Activated naive CD4-positive, alpha-beta T cell treated with anti-CD3 and anti-CD28 coated beads, Interleukin-2, amount 50 U/mL, for 72 hours (primary cell): ENCODE data around the gene BACH2. TPM values are rescaled to one million over a fixed set of nuclear protein-coding genes. Genes with fewer than 3 reads are reported as not detected.
"Not testable (repeated sequence)": the region's sequence is repeated elsewhere in the genome, so short reads cannot be mapped to it uniquely, and the experiment has no call there.

ENCODE experiments used
- ATAC-seq, 2 donors: fragments of 150-1000 bp; cut with Tn5 transposase; 2 replicates each; pipeline ENCODE4 v1.10.0; 2021; ENCODE audit warnings: mild to moderate bottlenecking in 2 of 2, moderate library complexity in 2 of 2
- DNase-seq, 2 donors: peaks; one replicate each; pipeline ENCODE4 v3.0.0; 2021 to 2022; ENCODE audit warnings: low spot score in 2 of 2
- H3K27ac Mint-ChIP-seq, 2 donors: one replicate each; pipeline ENCODE4 v1.8.0; 2022; ENCODE audit warnings: mild to moderate bottlenecking in 2 of 2, mixed read lengths in 2 of 2
- H3K36me3 Mint-ChIP-seq, 2 donors: one replicate each; pipeline ENCODE4 v1.8.0; 2022; ENCODE audit warnings: mixed read lengths in 2 of 2
- H3K9me3 Mint-ChIP-seq, 2 donors: one replicate each; pipeline ENCODE4 v1.8.0; 2022; ENCODE audit warnings: mixed read lengths in 2 of 2
- total RNA-seq, 2 donors: library from RNA; stranded (reverse); gene quantifications; one replicate each; pipeline ENCODE4 v1.2.3, GENCODE V29; 2022

The BACH2 gene
- total RNA-seq, 2 donors from 2014 or later: 48.7 to 90.8 TPM

DNA sequence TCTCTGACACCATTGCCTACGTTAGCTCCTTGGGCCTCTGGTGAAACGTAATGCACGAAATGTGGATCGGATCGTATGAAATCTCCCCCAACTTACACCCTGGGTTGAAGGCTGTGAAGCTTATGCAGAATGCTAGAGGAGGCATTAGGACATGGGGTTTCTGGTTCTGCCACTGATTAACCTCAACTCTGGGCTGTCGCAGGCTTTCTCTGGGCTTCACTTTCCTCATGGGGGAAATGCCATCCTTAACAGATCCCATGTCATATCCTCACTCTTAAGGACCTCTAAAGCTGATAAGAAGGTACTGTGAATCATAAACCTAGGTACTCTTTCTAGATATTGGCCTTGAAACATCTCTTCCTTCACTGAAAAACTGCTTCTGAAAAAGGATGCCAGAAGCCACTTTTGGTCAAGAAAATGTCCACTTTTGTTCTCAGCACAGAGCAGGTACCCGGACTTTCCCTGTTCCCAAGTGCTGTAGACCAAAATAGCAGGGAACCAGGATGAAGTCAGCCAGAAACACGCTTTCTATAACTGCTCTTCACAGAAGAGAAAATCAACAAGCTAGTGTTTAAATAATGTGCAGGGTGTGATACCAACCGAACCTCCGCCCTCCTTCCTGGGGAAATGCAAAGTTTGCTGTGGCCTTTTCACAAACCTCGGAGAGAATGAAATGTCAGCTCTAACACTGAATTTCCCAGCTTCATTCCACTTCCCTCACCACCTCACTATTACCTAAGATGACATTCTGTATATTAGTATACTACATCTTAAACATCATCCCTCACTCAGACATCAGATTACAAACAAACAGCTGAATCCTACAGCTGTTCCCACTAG lies 118.9 kb downstream of the BACH2 start:
- H3K36me3 Mint-ChIP-seq: peaks cover 0 to 10% of the 10 kb centered on the region in 2 donors
- peak overlapping the region; percentile 75 to 83 for H3K27ac Mint-ChIP-seq
- no peak for DNase-seq
- ATAC-seq: peak in 1 of 2 donors; percentile 9
- no peaks in the 10 kb centered on the region for H3K9me3 Mint-ChIP-seq

DNA sequence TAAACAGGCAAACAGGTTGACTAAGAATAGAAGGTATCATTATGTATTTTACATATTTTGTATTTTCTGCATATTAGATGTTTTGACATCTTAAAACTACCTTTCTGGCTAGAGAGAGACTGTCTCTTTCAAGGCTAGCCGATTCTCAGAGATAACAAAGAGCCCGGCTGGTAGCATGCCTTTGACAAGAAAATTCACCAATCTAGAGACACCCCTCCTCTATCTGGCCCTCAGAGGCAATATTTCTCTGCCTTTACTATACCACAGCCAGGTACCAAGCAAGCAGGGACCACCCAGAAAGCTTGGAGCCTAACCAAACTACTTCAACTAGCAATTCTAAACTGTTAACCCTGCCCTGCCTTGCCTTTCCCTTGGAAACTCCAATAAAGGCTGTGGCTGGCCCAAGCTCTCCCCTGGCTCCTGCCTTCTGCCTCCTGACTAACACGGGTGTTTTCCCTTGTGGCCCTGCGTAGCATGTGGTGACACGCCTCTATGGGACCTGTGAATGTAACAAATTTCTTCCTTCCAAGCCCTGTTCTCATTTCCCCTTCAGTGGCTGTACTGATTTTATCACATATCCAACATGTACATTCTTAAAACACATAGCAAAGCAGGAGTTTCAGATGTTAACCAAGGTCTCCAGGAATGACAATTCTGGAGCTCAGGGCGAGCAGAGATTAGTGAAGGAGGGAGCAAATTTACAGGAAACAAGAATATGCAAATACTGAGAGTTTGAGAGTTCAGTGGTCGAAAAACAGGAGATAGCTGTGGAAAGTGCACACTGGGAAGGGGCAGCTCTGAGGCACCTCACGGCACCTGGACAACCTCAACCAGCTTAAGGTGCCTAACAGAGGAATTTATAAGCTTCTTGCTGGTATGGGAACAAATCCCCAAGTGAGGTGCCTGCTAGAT lies 120.8 kb downstream of the BACH2 start:
- Mint-ChIP-seq H3K9me3 (no peaks in the 10 kb centered on the region), H3K27ac (peak overlapping the region; percentile 23 to 83), H3K36me3 (peaks cover under 1 to 7% of the 10 kb centered on the region in 2 donors)
- DNase-seq: peak; percentile 57 to 81
- peak; percentile 90 to 94 for ATAC-seq

DNA sequence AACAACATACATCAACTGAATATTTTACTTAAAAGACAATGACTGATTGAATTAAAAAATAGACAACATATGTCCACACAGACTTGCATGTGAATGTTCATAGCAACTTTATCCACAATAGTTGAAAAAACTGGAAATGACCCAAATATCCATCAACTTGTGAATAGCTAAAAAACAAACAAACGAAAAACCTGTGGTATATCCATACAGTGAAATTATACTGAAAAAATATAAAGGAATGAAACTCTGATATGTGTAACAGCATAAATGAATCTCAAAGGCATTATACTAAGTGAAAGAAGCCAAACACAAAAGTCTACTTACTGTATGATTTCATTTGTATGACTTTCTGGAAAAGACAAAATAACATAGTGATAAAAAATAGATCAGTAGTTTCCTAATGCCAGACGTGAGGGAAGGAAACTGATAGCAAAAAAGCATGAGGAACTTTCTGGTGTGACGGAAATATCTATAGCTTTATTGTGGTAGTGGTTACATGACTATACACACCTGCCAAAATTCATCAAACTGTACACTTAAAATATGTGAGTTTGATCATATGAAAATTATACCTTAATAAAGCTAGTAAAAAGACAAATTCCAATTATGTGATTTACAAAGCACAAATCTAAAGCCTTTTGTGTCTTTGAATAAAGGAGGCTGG lies 123.2 kb downstream of the BACH2 start:
- Mint-ChIP-seq H3K36me3 (peaks cover 0 to 12% of the 10 kb centered on the region in 2 donors), H3K27ac (peak overlapping the region; percentile 67 to 83), H3K9me3 (no peaks in the 10 kb centered on the region)
- DNase-seq (no peak), ATAC-seq (peak; percentile 11 to 57)

DNA sequence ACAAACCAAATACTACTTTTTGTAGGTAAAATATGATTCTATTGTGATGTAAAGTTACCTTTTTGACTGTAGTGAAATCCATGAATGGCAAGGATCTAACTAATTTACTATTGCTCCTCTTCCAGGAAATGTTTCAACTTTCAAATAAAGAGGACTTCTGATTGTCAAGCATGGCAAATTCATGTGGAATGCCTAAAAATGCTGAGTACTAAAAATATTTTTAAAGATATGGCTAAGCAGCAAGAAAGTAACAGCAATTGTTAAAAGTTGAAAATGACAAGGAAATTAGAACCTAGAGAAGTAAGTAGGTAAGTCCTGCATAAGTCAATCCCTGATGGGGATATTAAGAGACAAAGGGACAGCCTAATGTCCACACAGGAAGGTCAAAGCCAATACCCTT lies 126.0 kb downstream of the BACH2 start:
- peak overlapping the region in 1 of 2 donors; percentile 54 for H3K27ac Mint-ChIP-seq
- H3K9me3 Mint-ChIP-seq: no peaks in the 10 kb centered on the region
- peaks cover 0 to 12% of the 10 kb centered on the region in 2 donors for H3K36me3 Mint-ChIP-seq
- ATAC-seq (no peak), DNase-seq (no peak)

DNA sequence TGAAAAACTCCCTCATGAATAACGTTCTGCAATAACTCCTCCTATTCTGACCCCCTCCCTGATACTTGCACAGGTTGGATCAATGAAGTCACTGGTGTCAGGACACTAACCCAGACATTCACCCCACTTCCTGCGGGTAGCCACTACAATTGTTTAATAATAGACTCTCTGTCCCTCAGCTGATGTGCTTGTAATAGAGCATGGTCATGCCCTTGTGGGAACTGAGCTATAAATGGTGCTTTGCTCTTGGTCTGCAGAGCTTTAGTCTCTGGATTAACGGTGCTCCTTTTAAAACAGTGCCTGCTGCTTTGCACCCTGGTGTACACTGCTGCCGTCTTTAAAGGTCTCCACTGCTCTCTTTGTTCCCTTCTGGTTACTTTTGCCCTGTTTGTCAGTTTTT lies 127.3 kb downstream of the BACH2 start:
- Mint-ChIP-seq H3K36me3 (peaks cover 0 to 12% of the 10 kb centered on the region in 2 donors), H3K9me3 (no peaks in the 10 kb centered on the region), H3K27ac (peak overlapping the region in 1 of 2 donors; percentile 69)
- ATAC-seq (peak; percentile 30 to 44), DNase-seq (no peak)

DNA sequence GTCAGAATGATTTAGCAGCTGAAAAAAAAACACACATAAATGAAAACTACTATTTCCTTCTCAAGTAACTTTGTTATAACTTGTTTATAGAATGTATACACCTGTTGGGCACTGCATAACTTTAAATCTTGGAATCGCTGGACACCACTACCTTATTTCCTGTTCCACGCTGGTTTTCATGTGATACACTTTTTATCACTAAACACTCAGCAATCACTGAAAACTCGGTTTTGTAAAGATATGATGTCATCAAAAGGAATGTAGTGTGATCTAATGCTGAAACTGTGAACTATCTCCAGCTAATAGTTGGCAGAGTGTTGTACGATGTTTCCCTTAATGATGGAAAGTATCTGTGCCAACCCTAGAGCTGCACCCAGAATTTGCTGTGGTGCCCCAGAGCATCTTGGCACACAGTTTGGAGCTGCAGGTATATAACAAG lies 127.9 kb downstream of the BACH2 start:
- ATAC-seq: peak in 1 of 2 donors; percentile 10
- peak overlapping the region in 1 of 2 donors; percentile 69 for H3K27ac Mint-ChIP-seq
- peaks cover 0 to 12% of the 10 kb centered on the region in 2 donors for H3K36me3 Mint-ChIP-seq

DNA sequence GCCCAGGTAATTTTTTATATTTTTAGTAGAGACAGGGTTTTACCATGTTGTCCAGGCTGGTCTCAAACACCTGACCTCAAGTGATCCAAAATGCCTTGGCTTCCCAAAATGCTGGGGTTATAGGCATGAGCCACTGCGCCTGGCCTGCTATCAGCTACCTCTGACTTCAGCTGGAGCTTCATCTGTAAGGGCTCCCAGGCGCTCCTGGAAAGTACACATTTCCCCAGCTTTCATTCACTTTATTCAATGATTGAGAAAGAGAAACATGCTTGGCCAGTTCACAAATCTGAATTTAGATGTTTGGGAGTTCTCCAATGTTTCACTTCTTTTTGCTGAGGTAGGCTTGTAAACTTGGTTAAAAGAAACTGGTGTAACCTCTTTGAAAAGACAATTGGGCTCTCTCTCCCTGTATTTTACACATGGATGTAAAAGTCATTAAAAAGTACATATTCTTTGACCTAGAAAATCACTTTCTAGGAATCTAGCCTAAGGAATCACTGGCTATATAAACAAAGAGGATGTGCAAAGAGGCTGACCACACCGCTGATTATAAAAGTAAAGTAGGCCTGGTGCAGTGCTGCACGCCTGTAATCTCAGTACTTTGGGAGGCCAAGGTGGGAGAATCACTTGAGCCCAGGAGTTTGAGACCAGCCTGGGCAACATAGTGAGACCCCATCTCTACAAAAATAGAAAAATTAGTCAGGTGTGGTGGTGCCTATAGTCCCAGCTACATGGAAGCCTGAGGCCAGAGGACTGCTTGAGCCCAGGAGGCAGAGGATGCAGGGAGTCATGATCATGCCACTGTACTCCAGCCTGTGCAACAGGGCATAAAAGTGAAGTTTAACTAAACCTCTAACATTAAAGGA lies 128.9 kb downstream of the BACH2 start:
- DNase-seq (no peak), ATAC-seq (no peak)
- Mint-ChIP-seq H3K9me3 (no peaks in the 10 kb centered on the region), H3K36me3 (peaks cover 0 to 12% of the 10 kb centered on the region in 2 donors), H3K27ac (no peak overlapping the region)

More for the DNA sequence above, 127.9 kb downstream of the BACH2 start:
- no peaks in the 10 kb centered on the region for H3K9me3 Mint-ChIP-seq
- DNase-seq: no peak

DNA sequence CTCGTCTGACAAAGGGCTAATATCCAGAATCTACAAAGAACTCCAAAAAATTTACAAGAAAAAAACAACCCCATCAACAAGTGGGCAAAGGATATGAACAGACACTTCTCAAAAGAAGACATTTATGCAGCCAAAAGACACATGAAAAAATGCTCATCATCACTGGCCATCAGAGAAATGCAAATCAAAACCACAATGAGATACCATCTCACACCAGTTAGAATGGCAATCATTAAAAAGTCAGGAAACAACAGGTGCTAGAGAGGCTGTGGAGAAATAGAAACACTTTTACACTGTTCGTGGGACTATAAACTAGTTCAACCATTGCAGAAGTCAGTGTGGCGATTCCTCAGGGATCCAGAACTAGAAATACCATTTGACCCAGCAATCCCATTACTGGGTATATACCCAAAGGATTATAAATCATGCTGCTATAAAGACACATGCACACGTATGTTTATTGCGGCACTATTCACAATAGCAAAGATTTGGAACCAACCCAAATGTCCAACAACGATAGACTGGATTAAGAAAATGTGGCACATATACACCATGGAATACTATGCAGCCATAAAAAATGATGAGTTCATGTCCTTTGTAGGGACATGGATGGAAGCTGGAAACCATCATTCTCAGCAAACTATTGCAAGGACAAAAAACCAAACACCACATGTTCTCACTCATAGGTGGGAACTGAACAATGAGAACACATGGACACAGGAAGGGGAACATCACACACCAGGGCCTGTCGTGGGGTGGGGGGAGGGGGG lies 130.3 kb downstream of the BACH2 start:
- not testable (repeated sequence) for DNase-seq, ATAC-seq, H3K36me3 Mint-ChIP-seq, H3K9me3 Mint-ChIP-seq, H3K27ac Mint-ChIP-seq

DNA sequence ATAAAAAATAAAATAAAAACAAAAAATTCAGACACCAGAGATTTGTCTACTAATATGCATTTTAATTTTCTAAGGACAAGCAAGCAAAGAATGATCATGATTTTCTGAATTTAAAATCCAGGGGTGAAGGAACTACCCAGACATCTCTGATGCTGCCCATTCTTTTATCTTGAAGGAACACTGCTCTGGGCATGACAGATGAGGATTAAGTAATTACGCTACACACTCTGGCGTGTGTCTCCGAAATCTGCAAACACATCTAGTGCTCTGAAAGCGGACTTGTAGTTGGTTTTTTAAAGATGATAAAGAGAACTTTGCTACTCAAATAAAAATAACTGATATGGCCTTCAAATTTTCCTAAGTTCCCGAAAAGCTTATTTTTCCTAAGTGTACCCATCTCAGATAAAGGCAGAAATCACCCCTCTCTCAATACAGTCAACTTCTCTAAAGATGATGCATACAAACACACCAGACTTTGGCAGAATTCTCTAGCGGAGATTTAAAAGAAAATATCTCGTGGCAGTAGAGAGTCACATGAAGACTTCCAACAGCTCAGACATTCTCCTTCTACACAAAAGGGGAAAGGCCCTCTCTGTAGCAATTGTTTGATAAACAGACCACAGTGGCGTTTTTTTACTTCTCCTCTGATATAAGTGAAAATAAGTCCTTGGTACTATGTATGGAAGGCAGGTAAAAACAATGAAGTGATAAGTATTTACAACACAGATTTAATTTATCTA lies 133.8 kb downstream of the BACH2 start:
- Mint-ChIP-seq H3K27ac (peak overlapping the region in 1 of 2 donors; percentile 31), H3K36me3 (no peaks in the 10 kb centered on the region), H3K9me3 (no peaks in the 10 kb centered on the region)
- no peak for ATAC-seq
- no peak for DNase-seq

DNA sequence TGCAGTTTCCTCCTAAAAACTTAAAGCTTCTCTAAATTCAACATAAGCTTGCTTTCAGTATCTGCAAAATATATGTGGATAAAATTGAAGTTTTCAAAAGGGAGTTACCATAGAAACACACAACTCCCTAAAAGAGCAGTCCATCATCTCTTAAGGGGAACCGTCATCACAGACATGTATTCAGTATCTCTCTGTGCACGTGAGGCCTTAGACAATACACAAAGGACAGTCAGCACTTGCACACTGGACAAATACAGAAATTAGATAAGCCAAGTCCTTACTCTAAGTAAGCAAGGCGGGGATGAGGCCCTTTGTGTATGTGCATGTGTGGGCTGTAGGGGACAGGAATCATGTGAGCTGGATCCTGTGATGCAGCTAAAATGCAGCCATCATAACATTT lies 136.6 kb downstream of the BACH2 start:
- no peak for DNase-seq
- peak overlapping the region in 1 of 2 donors; percentile 51 for H3K27ac Mint-ChIP-seq
- no peak for ATAC-seq
- no peaks in the 10 kb centered on the region for H3K9me3 Mint-ChIP-seq
- no peaks in the 10 kb centered on the region for H3K36me3 Mint-ChIP-seq

DNA sequence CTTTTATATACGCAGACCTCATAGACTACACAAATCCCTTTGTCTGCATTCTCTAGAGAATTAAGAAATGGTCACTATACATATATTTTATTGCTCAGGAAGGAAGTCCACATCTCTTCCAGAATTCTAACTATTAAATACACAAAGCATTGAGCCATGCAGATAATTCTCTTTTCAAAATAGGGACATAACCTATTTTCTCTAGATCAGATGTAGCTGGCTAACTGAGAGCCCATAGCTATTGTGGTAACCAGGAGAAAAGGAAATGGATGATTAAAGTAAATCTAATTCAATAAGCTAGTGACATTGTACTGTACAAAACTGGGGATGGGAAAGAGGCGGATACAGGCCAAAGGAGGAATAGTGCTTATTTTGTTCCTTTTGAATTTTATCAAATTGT lies 137.2 kb downstream of the BACH2 start:
- Mint-ChIP-seq H3K36me3 (no peaks in the 10 kb centered on the region), H3K9me3 (no peaks in the 10 kb centered on the region), H3K27ac (peak overlapping the region in 1 of 2 donors; percentile 51)
- no peak for ATAC-seq
- DNase-seq: no peak

DNA sequence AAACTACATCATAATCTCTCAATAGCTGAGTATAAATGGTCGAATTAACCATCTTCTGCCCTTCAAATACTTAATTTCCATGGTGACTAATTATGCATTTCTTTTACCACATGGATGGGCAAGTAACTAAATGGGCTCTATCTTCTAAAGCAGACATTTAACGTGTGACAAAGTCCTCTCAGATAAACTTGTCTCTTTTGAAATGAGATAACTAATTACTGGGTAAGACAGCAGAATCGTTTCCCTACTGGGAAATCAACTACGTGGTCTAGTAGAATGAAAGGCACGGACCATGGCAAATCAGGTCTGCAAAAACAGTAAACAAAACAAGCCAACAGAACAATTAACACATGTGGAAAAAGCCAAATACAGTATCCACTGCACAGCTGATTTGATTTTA lies 137.7 kb downstream of the BACH2 start:
- Mint-ChIP-seq H3K9me3 (no peaks in the 10 kb centered on the region), H3K36me3 (no peaks in the 10 kb centered on the region), H3K27ac (peak overlapping the region; percentile 31 to 51)
- DNase-seq (no peak), ATAC-seq (no peak)

DNA sequence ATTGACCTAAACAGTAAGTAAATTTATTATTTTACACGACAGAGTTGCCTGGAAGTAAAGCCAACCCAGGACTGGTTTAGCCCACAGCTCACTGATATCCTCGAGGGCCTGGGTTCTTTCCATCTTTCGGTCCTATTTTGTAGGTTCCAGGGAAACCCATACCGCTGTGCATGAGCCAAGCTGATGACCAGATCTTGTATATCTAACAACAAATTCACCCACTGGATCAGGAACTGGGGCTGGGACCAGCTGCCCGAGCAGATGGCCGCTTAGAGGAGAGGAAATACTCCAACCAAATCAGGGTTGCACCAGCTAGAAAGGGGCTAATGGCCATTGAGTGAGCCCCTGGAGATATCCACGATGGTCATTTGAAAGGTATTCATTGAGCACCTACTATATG lies 139.2 kb downstream of the BACH2 start:
- peak overlapping the region; percentile 51 to 81 for H3K27ac Mint-ChIP-seq
- no peaks in the 10 kb centered on the region for H3K36me3 Mint-ChIP-seq
- ATAC-seq: peak in 1 of 2 donors; percentile 14
- DNase-seq: no peak
- H3K9me3 Mint-ChIP-seq: no peaks in the 10 kb centered on the region

DNA sequence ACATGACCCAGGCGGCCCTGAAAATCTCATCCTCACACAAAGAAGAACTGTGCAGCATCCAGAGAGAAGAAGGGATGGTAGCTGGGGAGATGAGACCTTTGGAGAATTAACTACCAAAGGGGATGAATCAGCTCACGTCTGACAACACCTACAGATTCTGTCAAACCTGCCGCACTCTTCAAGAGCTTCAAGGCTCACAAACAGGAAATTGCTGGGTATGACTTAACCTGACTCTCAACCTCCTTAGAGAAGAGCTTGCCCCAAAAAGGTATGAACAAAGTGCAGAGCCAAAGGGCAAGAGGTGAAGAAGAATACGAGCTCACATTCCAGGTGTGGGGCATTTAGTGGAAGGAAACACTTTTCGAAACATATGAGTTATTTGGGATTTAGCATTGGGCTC lies 139.8 kb downstream of the BACH2 start:
- Mint-ChIP-seq H3K36me3 (no peaks in the 10 kb centered on the region), H3K9me3 (no peaks in the 10 kb centered on the region), H3K27ac (peak overlapping the region; percentile 51 to 81)
- peak; percentile 98 to 99 for ATAC-seq
- DNase-seq: peak in 1 of 2 donors; percentile 50
